ENCODE data around the gene RNF213.

RNF213 gene

GRCh38 chr17:80363120-80363515 is 102.5 kb downstream of the RNF213 start:
- no peaks in the 10 kb centered on the region for H3K9me2 ChIP-seq (replicated peaks; ENCODE audit: low read depth, low read length)
- no peaks in the 10 kb centered on the region for H3K27me3 ChIP-seq (ENCODE audit: insufficient read depth, low read length, poor library complexity, severe bottlenecking)
- no peaks in the 10 kb centered on the region for H3K4me1 ChIP-seq (ENCODE audit: insufficient read depth, low read length, poor library complexity, severe bottlenecking)
- H3K79me2 ChIP-seq (ENCODE audit: insufficient read depth, low read length): no peaks in the 10 kb centered on the region
- no peak overlapping the region for H2AFZ ChIP-seq (ENCODE audit: low read length)
- no peaks in the 10 kb centered on the region for H4K20me1 ChIP-seq (ENCODE audit: insufficient read depth, low read length, poor library complexity, severe bottlenecking)
- peaks cover 66% of the 10 kb centered on the region; the same call in 1 of the 2 replicates for H3K36me3 ChIP-seq (ENCODE audit: insufficient read depth, low read length)
- no peak for TF ChIP-seq CTCF (conservative IDR thresholded peaks at IDR 0.05; ENCODE audit: low read length)
- TF ChIP-seq EZH2phosphoT487 (IDR thresholded peaks at IDR 0.05; ENCODE audit: borderline replicate concordance): no peak
- H3K4me3 ChIP-seq (ENCODE audit: low read length, poor library complexity, severe bottlenecking): no peak overlapping the region
- H3F3A ChIP-seq (ENCODE audit: low read depth): no peaks in the 10 kb centered on the region
- no peak overlapping the region for H3K9ac ChIP-seq (ENCODE audit: low read depth, low read length, poor library complexity, severe bottlenecking)
- no peaks in the 10 kb centered on the region for H3K9me3 ChIP-seq (ENCODE audit: insufficient read depth, low read depth, low read length)
- H3K4me2 ChIP-seq (ENCODE audit: low read depth, low read length, poor library complexity, severe bottlenecking): no peak overlapping the region

- Histone ChIP-seq H3K4me3 (ENCODE audit: low read length, poor library complexity, severe bottlenecking) (no peak overlapping the region), H4K20me1 (ENCODE audit: insufficient read depth, low read length, poor library complexity, severe bottlenecking) (no peaks in the 10 kb centered on the region), H2AFZ (ENCODE audit: low read length) (no peak overlapping the region), H3K27me3 (ENCODE audit: insufficient read depth, low read length, poor library complexity, severe bottlenecking) (no peaks in the 10 kb centered on the region), H3K4me2 (ENCODE audit: low read depth, low read length, poor library complexity, severe bottlenecking) (no peak overlapping the region), H3K9me3 (ENCODE audit: insufficient read depth, low read depth, low read length) (no peaks in the 10 kb centered on the region), H3K4me1 (ENCODE audit: insufficient read depth, low read length, poor library complexity, severe bottlenecking) (no peaks in the 10 kb centered on the region), H3K36me3 (ENCODE audit: insufficient read depth, low read length) (peaks cover 67% of the 10 kb centered on the region; the same call in 1 of the 2 replicates), H3K9ac (ENCODE audit: low read depth, low read length, poor library complexity, severe bottlenecking) (no peak overlapping the region), H3K79me2 (ENCODE audit: insufficient read depth, low read length) (no peaks in the 10 kb centered on the region), H3K9me2 (replicated peaks; ENCODE audit: low read depth, low read length) (no peaks in the 10 kb centered on the region), H3F3A (ENCODE audit: low read depth) (no peaks in the 10 kb centered on the region)
- TF ChIP-seq EZH2phosphoT487 (IDR thresholded peaks at IDR 0.05; ENCODE audit: borderline replicate concordance) (no peak), CTCF (conservative IDR thresholded peaks at IDR 0.05; ENCODE audit: low read length) (no peak)
These were observed 103.0 kb downstream of the RNF213 start for GRCh38 chr17:80363518-80364090.

- no peaks in the 10 kb centered on the region for H3K27me3 ChIP-seq (ENCODE audit: insufficient read depth, low read length, poor library complexity, severe bottlenecking)
- H3K79me2 ChIP-seq (ENCODE audit: insufficient read depth, low read length): no peaks in the 10 kb centered on the region
- no peak overlapping the region for H3K4me2 ChIP-seq (ENCODE audit: low read depth, low read length, poor library complexity, severe bottlenecking)
- H3K4me3 ChIP-seq (ENCODE audit: low read length, poor library complexity, severe bottlenecking): no peak overlapping the region
- H4K20me1 ChIP-seq (ENCODE audit: insufficient read depth, low read length, poor library complexity, severe bottlenecking): no peaks in the 10 kb centered on the region
- H3K9ac ChIP-seq (ENCODE audit: low read depth, low read length, poor library complexity, severe bottlenecking): no peak overlapping the region
- H3K36me3 ChIP-seq (ENCODE audit: insufficient read depth, low read length): peaks cover 66% of the 10 kb centered on the region; the same call in 1 of the 2 replicates
- no peaks in the 10 kb centered on the region for H3K9me2 ChIP-seq (replicated peaks; ENCODE audit: low read depth, low read length)
- H3K9me3 ChIP-seq (ENCODE audit: insufficient read depth, low read depth, low read length): no peaks in the 10 kb centered on the region
- no peak for TF ChIP-seq EZH2phosphoT487 (IDR thresholded peaks at IDR 0.05; ENCODE audit: borderline replicate concordance)
- peak; percentile 67 for TF ChIP-seq CTCF (conservative IDR thresholded peaks at IDR 0.05; ENCODE audit: low read length)
- H2AFZ ChIP-seq (ENCODE audit: low read length): no peak overlapping the region
- no peaks in the 10 kb centered on the region for H3F3A ChIP-seq (ENCODE audit: low read depth)
- no peaks in the 10 kb centered on the region for H3K4me1 ChIP-seq (ENCODE audit: insufficient read depth, low read length, poor library complexity, severe bottlenecking)
These were observed 103.5 kb downstream of the RNF213 start for GRCh38 chr17:80364091-80364691.
